ENCODE results near the gene EN2. TPM values are rescaled to one million over a fixed set of nuclear protein-coding genes. Genes with fewer than 3 reads are reported as not detected.

EN2 gene
- total RNA-seq, 1 experiment from 2014 or later, result not detected

GRCh38 chr7:155470686-155471638 is 13.0 kb downstream of the EN2 start:
- Mint-ChIP-seq H3K4me3 (ENCODE audit: unreplicated experiment) (no peak overlapping the region), H3K9me3 (ENCODE audit: unreplicated experiment) (no peaks in the 10 kb centered on the region), H3K27me3 (ENCODE audit: insufficient read depth, unreplicated experiment) (peaks cover 67% of the 10 kb centered on the region), H3K4me1 (ENCODE audit: insufficient read depth, unreplicated experiment) (peaks cover 5% of the 10 kb centered on the region), H3K36me3 (ENCODE audit: insufficient read depth, unreplicated experiment) (no peaks in the 10 kb centered on the region), H3K27ac (ENCODE audit: low read depth, unreplicated experiment) (no peak overlapping the region)
- intact Hi-C loops (cut with micrococcal nuclease), result no loop called here
- POLR2A ChIA-PET, result interaction anchor here (0.5 to 1.0 kb wide), 3 partner anchors 13 to 128 kb away, joined by 3 to 5 read pairs (median 3); no protein-coding TSS in a partner anchor
- TF ChIP-seq, protein P1, sequence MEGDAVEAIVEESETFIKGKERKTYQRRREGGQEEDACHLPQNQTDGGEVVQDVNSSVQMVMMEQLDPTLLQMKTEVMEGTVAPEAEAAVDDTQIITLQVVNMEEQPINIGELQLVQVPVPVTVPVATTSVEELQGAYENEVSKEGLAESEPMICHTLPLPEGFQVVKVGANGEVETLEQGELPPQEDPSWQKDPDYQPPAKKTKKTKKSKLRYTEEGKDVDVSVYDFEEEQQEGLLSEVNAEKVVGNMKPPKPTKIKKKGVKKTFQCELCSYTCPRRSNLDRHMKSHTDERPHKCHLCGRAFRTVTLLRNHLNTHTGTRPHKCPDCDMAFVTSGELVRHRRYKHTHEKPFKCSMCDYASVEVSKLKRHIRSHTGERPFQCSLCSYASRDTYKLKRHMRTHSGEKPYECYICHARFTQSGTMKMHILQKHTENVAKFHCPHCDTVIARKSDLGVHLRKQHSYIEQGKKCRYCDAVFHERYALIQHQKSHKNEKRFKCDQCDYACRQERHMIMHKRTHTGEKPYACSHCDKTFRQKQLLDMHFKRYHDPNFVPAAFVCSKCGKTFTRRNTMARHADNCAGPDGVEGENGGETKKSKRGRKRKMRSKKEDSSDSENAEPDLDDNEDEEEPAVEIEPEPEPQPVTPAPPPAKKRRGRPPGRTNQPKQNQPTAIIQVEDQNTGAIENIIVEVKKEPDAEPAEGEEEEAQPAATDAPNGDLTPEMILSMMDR (IDR thresholded peaks at IDR 0.05; ENCODE audit: unreplicated experiment), result no peak
- CTCF ChIA-PET, result interaction anchor here (1.5 kb wide), 1 partner anchor 19 kb away, joined by 4 read pairs; no protein-coding TSS in a partner anchor
- BruUV-seq (replicated peaks), result no TSS peak
- DNase-seq (ENCODE audit: unreplicated experiment), result no peak

- no peak for DNase-seq (ENCODE audit: unreplicated experiment)
- TF ChIP-seq, protein P1 (IDR thresholded peaks at IDR 0.05; ENCODE audit: unreplicated experiment), result no peak
- H3K27ac Mint-ChIP-seq (ENCODE audit: low read depth, unreplicated experiment), result no peak overlapping the region
- peaks cover 75% of the 10 kb centered on the region for H3K27me3 Mint-ChIP-seq (ENCODE audit: insufficient read depth, unreplicated experiment)
- BruUV-seq (replicated peaks), result no TSS peak
- ChIA-PET CTCF (interaction anchor here (1.0 to 1.5 kb wide), 2 partner anchors 19 to 127 kb away, joined by 3 to 4 read pairs; no protein-coding TSS in a partner anchor), POLR2A (interaction anchor here (0.8 to 1.0 kb wide), 2 partner anchors 12 to 127 kb away, joined by 3 read pairs; no protein-coding TSS in a partner anchor)
- no peaks in the 10 kb centered on the region for H3K36me3 Mint-ChIP-seq (ENCODE audit: insufficient read depth, unreplicated experiment)
- H3K9me3 Mint-ChIP-seq (ENCODE audit: unreplicated experiment), result no peaks in the 10 kb centered on the region
- H3K4me3 Mint-ChIP-seq (ENCODE audit: unreplicated experiment), result no peak overlapping the region
- intact Hi-C loops (cut with micrococcal nuclease), result no loop called here
- H3K4me1 Mint-ChIP-seq (ENCODE audit: insufficient read depth, unreplicated experiment), result peaks cover 5% of the 10 kb centered on the region
Observed at GRCh38 chr7:155471718-155472117, 13.8 kb downstream of the EN2 start.

- Mint-ChIP-seq H3K27me3 (ENCODE audit: insufficient read depth, unreplicated experiment) (peaks cover 67% of the 10 kb centered on the region), H3K9me3 (ENCODE audit: unreplicated experiment) (no peaks in the 10 kb centered on the region), H3K4me1 (ENCODE audit: insufficient read depth, unreplicated experiment) (peaks cover 2% of the 10 kb centered on the region), H3K36me3 (ENCODE audit: insufficient read depth, unreplicated experiment) (no peaks in the 10 kb centered on the region), H3K4me3 (ENCODE audit: unreplicated experiment) (no peak overlapping the region), H3K27ac (ENCODE audit: low read depth, unreplicated experiment) (no peak overlapping the region)
- no peak for DNase-seq (ENCODE audit: unreplicated experiment)
- no TSS peak for BruUV-seq (replicated peaks)
- POLR2A ChIA-PET, result no interaction called here
- CTCF ChIA-PET, result interaction anchor here (1.0 to 1.1 kb wide), 2 partner anchors 15 to 98 kb away, joined by 3 to 4 read pairs; no protein-coding TSS in a partner anchor
- intact Hi-C loops (cut with micrococcal nuclease), result no loop called here
- TF ChIP-seq, protein P1 (IDR thresholded peaks at IDR 0.05; ENCODE audit: unreplicated experiment), result no peak
Observed at GRCh38 chr7:155477476-155477875, 19.5 kb downstream of the EN2 start.

GRCh38 chr7:155481764-155482163 is 23.8 kb downstream of the EN2 start:
- Mint-ChIP-seq H3K27ac (ENCODE audit: low read depth, unreplicated experiment) (no peak overlapping the region), H3K4me3 (ENCODE audit: unreplicated experiment) (no peak overlapping the region), H3K9me3 (ENCODE audit: unreplicated experiment) (no peaks in the 10 kb centered on the region), H3K27me3 (ENCODE audit: insufficient read depth, unreplicated experiment) (peaks cover 38% of the 10 kb centered on the region), H3K36me3 (ENCODE audit: insufficient read depth, unreplicated experiment) (no peaks in the 10 kb centered on the region), H3K4me1 (ENCODE audit: insufficient read depth, unreplicated experiment) (no peaks in the 10 kb centered on the region)
- BruUV-seq (replicated peaks), result no TSS peak
- ChIA-PET POLR2A (no interaction called here), CTCF (no interaction called here)
- TF ChIP-seq, protein P1 (IDR thresholded peaks at IDR 0.05; ENCODE audit: unreplicated experiment), result no peak
- intact Hi-C loops (cut with micrococcal nuclease), result no loop called here
- no peak for DNase-seq (ENCODE audit: unreplicated experiment)
